Esophagus squamous epithelium (tissue), 5 donors: Measurements from ENCODE around the gene UBXN11. TPM values are rescaled to one million over a fixed set of nuclear protein-coding genes. Genes with fewer than 3 reads are reported as not detected.
"Not testable (repeated sequence)": the region's sequence is repeated elsewhere in the genome, so short reads cannot be mapped to it uniquely, and the experiment has no call there.

Source experiments
- DNase-seq: peaks from one replicate; lab custom pipeline; 2025; lab: John Stamatoyannopoulos, UW
- H3K27ac ChIP-seq, 4 donors: fragments of 200-600 bp; sonication (generic); one replicate each; pipeline ENCODE4 v1.5.1; 2016 to 2019; ENCODE audit warnings: mild to moderate bottlenecking in 1 of 4
- H3K27me3 ChIP-seq, 4 donors: fragments of 200-600 bp; sonication (generic); 1 replicate in 3 of 4; 2 replicates in 1 of 4; pipeline versions ENCODE4 v1.5.1 to v1.6.0; 2017 to 2021; ENCODE audit warnings: antibody characterized with exemption in 1 of 4
- H3K36me3 ChIP-seq, 3 donors: fragments of 200-600 bp; sonication (generic); one replicate each; pipeline ENCODE4 v1.5.1; 2016 to 2019
- H3K4me1 ChIP-seq, 3 donors: fragments of 200-600 bp; sonication (generic); one replicate each; pipeline ENCODE4 v1.5.1; 2017 to 2019
- H3K4me3 ChIP-seq, 4 donors: fragments of 200-600 bp; sonication (generic); 1 replicate in 3 of 4; 2 replicates in 1 of 4; pipeline ENCODE4 v1.5.1; 2016 to 2019; ENCODE audit warnings: mild to moderate bottlenecking in 2 of 4, moderate library complexity in 1 of 4
- H3K9me3 ChIP-seq, 3 donors: fragments of 200-600 bp; sonication (generic); one replicate each; pipeline ENCODE4 v1.5.1; 2016 to 2019
- CTCF ChIP-seq, 6 experiments: fragments of 450-650 bp in 4 of 6; fragments of 200-600 bp in 2 of 6; sonication (generic) in 2 of 6; IDR thresholded peaks; one replicate each; pipeline ENCODE4 v1.5.1; 2016 to 2019; ENCODE audit warnings: antibody characterized with exemption in 6 of 6, mild to moderate bottlenecking in 4 of 6, moderate library complexity in 4 of 6
- POLR2A ChIP-seq, 4 donors: fragments of 450-650 bp; IDR thresholded peaks; one replicate each; pipeline ENCODE4 v1.6.1; 2017; ENCODE audit warnings: antibody characterized with exemption in 4 of 4, mild to moderate bottlenecking in 4 of 4, moderate library complexity in 3 of 4
- WGBS, 2 donors: methylation state at CpG; one replicate each; pipeline ENCODE4 v1.1.5; 2018; 5-methylcytosine and 5-hydroxymethylcytosine counted together
- intact Hi-C: fragments of 100-400 bp; cut with DNase I; formaldehyde crosslinking; loops from one replicate; pipeline ENCODE4 v1.15.0; 2022
- total RNA-seq, 4 donors: library from RNA; depleted of rRNA; stranded (reverse); fragments of >200 nt; gene quantifications; one replicate each; pipeline ENCODE4 v1.1.0, GENCODE V29; 2016
- donor health status: DM: yes; HTN: yes; CAD: no.

Gene UBXN11
- total RNA-seq, 4 donors from 2014 or later: 3.2 to 9.2 (median 3.7) TPM

GRCh38 chr1:26297057-26297790 is 9.2 kb downstream of the UBXN11 start:
- Histone ChIP-seq H3K9me3 (no peaks in the 10 kb centered on the region), H3K27ac (no peak overlapping the region), H3K4me1 (peaks cover 0 to 12% (median 0%) of the 10 kb centered on the region in 3 donors), H3K4me3 (no peak overlapping the region), H3K27me3 (no peaks in the 10 kb centered on the region), H3K36me3 (peaks cover 0 to 17% (median 0%) of the 10 kb centered on the region in 3 donors)
- 94% methylated on average over 3 of the region's 12 CpGs; no CpG with 5 or more reads in 1 of the 2 donors for WGBS, 2 donors
- TF ChIP-seq POLR2A (IDR thresholded peaks at IDR 0.05) (no peak), CTCF (IDR thresholded peaks at IDR 0.05) (no peak)
- intact Hi-C loops: no loop called here
- DNase-seq: no peak

- no peak for DNase-seq
- WGBS, 2 donors: 77 to 80% methylated on average over 7 to 14 of the region's 16 CpGs
- TF ChIP-seq POLR2A (IDR thresholded peaks at IDR 0.05) (no peak), CTCF (IDR thresholded peaks at IDR 0.05) (no peak)
Observed at GRCh38 chr1:26296340-26297056, 9.9 kb downstream of the UBXN11 start.

GRCh38 chr1:26295194-26296138 is 11.0 kb downstream of the UBXN11 start:
- Histone ChIP-seq H3K27me3 (no peaks in the 10 kb centered on the region), H3K27ac (no peak overlapping the region), H3K4me3 (no peak overlapping the region), H3K36me3 (peaks cover 0 to 17% (median 0%) of the 10 kb centered on the region in 3 donors), H3K9me3 (no peaks in the 10 kb centered on the region), H3K4me1 (peaks cover 0 to 28% (median 0%) of the 10 kb centered on the region in 3 donors)
- intact Hi-C loops: no loop called here
- WGBS, 2 donors: 87 to 89% methylated on average over 21 to 22 of the region's 22 CpGs
- TF ChIP-seq POLR2A (IDR thresholded peaks at IDR 0.05): no peak
- no peak for TF ChIP-seq CTCF (IDR thresholded peaks at IDR 0.05)
- DNase-seq: no peak

More at GRCh38 chr1:26296340-26297056, 9.9 kb downstream of the UBXN11 start:
- no peaks in the 10 kb centered on the region for H3K9me3 ChIP-seq
- H3K27me3 ChIP-seq: no peaks in the 10 kb centered on the region
- no peak overlapping the region for H3K27ac ChIP-seq
- peaks cover 0 to 17% (median 0%) of the 10 kb centered on the region in 3 donors for H3K36me3 ChIP-seq
- H3K4me1 ChIP-seq: peaks cover 0 to 17% (median 0%) of the 10 kb centered on the region in 3 donors
- H3K4me3 ChIP-seq: no peak overlapping the region
- intact Hi-C loops: no loop called here

GRCh38 chr1:26293911-26294463 is 12.4 kb downstream of the UBXN11 start:
- Histone ChIP-seq H3K27me3 (no peaks in the 10 kb centered on the region), H3K27ac (no peak overlapping the region), H3K36me3 (peaks cover 0 to 17% (median 0%) of the 10 kb centered on the region in 3 donors), H3K4me1 (peaks cover 5 to 42% (median 11%) of the 10 kb centered on the region in 3 donors), H3K9me3 (no peaks in the 10 kb centered on the region), H3K4me3 (no peak overlapping the region)
- DNase-seq: no peak
- WGBS, 2 donors: 82 to 96% methylated on average over 5 to 6 of the region's 11 CpGs
- TF ChIP-seq CTCF (IDR thresholded peaks at IDR 0.05): no peak
- no peak for TF ChIP-seq POLR2A (IDR thresholded peaks at IDR 0.05)
- intact Hi-C loops: no loop called here

GRCh38 chr1:26292735-26293134 is 13.7 kb downstream of the UBXN11 start:
- 77 to 92% methylated on average over 4 of the region's 5 CpGs for WGBS, 2 donors
- H3K9me3 ChIP-seq, H3K27ac ChIP-seq, H3K4me3 ChIP-seq, H3K27me3 ChIP-seq, intact Hi-C loops, DNase-seq: not testable (repeated sequence)
- Histone ChIP-seq H3K4me1 (peaks cover 15 to 43% (median 18%) of the 10 kb centered on the region in 3 donors), H3K36me3 (peaks cover 0 to 17% (median 0%) of the 10 kb centered on the region in 3 donors)
